ENCODE measurements around the gene TBC1D8.

DNA sequence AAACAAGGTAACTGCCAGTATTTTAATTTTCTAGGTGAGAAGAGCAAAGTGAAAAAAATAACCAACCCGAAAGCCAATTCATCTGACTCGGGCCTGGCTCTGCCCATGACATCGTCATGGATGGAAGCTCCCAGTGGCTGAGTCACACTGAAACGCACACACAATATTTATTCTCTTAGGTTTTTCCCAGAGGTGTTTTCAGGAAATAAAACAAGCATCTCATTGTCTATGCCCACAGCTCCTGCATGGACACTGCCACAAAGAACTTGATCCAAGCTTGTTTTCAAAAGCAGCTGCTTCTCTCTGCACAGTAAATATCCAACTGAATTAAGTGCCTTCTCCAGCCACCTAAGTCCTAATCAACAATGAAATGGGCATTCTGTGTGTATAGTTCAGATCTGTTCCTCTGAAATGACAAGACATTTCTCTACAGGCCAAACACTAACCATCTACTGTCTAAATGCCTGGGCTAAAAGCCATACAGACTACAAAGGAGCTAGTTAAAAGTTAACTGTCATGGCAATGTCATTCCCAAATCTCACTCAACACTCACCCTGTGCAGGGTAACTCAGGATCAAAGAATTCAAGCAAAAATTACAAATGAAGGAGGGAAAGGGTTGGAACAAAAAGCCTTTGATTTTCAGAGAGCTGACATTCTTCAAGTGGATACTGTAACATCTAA, 86.2 kb downstream of the TBC1D8 start:
- TF ChIP-seq JUN (IDR thresholded peaks at IDR 0.05; ENCODE audit: low read depth, low read length) (no peak), CREB1 (IDR thresholded peaks at IDR 0.05) (no peak), POLR2A (IDR thresholded peaks at IDR 0.05; ENCODE audit: control extremely low read depth in 1 of 2, low read depth in 2 of 2, low read length in 2 of 2) (no peak), RFX5 (IDR thresholded peaks at IDR 0.05; ENCODE audit: borderline replicate concordance, low read depth, low read length) (no peak), SRF (IDR thresholded peaks at IDR 0.05; ENCODE audit: low read depth, low read length) (no peak), CEBPB (IDR thresholded peaks at IDR 0.05; ENCODE audit: low read depth, low read length) (no peak), SP1 (IDR thresholded peaks at IDR 0.05; ENCODE audit: low read depth, low read length) (no peak), GABPA (IDR thresholded peaks at IDR 0.05; ENCODE audit: borderline replicate concordance, insufficient read depth, low read length) (no peak), POLR2AphosphoS5 (IDR thresholded peaks at IDR 0.05; ENCODE audit: low read depth, low read length) (no peak), ASH2L (IDR thresholded peaks at IDR 0.05; ENCODE audit: low read length) (no peak), RXRA (IDR thresholded peaks at IDR 0.05; ENCODE audit: insufficient read depth, low read depth, low read length) (no peak)
- TF ChIP-seq, protein P1, sequence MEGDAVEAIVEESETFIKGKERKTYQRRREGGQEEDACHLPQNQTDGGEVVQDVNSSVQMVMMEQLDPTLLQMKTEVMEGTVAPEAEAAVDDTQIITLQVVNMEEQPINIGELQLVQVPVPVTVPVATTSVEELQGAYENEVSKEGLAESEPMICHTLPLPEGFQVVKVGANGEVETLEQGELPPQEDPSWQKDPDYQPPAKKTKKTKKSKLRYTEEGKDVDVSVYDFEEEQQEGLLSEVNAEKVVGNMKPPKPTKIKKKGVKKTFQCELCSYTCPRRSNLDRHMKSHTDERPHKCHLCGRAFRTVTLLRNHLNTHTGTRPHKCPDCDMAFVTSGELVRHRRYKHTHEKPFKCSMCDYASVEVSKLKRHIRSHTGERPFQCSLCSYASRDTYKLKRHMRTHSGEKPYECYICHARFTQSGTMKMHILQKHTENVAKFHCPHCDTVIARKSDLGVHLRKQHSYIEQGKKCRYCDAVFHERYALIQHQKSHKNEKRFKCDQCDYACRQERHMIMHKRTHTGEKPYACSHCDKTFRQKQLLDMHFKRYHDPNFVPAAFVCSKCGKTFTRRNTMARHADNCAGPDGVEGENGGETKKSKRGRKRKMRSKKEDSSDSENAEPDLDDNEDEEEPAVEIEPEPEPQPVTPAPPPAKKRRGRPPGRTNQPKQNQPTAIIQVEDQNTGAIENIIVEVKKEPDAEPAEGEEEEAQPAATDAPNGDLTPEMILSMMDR (IDR thresholded peaks at IDR 0.05; ENCODE audit: control extremely low read depth in 1 of 3, insufficient read depth in 1 of 3, low read depth in 1 of 3, low read length in 3 of 3): no peak
